Stimulated activated CD8-positive, alpha-beta memory T cell treated with anti-CD3 and anti-CD28 coated beads, Interleukin-4, amount 100 ng/mL, for 24 hours (primary cell): Measurements from ENCODE around the gene XYLT1.

Experiments
- DNase-seq: peaks from one replicate; pipeline ENCODE4 v3.0.0-alpha.2; 2020; ENCODE audit warnings: low read depth

XYLT1 gene

GRCh38 chr16:17138801-17139200 is 332.0 kb downstream of the XYLT1 start:
- DNase-seq: no peak

- DNase-seq: no peak
Measured at GRCh38 chr16:17135439-17135838, 335.3 kb downstream of the XYLT1 start.

- no peak for DNase-seq
Measured at GRCh38 chr16:17134586-17134985, 336.2 kb downstream of the XYLT1 start.

- no peak for DNase-seq
Measured at GRCh38 chr16:17133851-17134250, 336.9 kb downstream of the XYLT1 start.

- DNase-seq: no peak
Measured at GRCh38 chr16:17131351-17131750, 339.4 kb downstream of the XYLT1 start.

GRCh38 chr16:17130733-17131132 is 340.0 kb downstream of the XYLT1 start:
- no peak for DNase-seq

- no peak for DNase-seq
Measured at GRCh38 chr16:17129971-17130370, 340.8 kb downstream of the XYLT1 start.

- no peak for DNase-seq
Measured at GRCh38 chr16:17128791-17129190, 342.0 kb downstream of the XYLT1 start.

- no peak for DNase-seq
Measured at GRCh38 chr16:17126156-17126555, 344.6 kb downstream of the XYLT1 start.

GRCh38 chr16:17125671-17126070 is 345.1 kb downstream of the XYLT1 start:
- no peak for DNase-seq

GRCh38 chr16:17117906-17118577 is 352.7 kb downstream of the XYLT1 start:
- no peak for DNase-seq

- no peak for DNase-seq
Measured at GRCh38 chr16:17116595-17117322, 354.0 kb downstream of the XYLT1 start.

GRCh38 chr16:17109413-17109812 is 361.3 kb downstream of the XYLT1 start:
- no peak for DNase-seq

- no peak for DNase-seq
Measured at GRCh38 chr16:17108596-17108995, 362.2 kb downstream of the XYLT1 start.

- DNase-seq: no peak
Measured at GRCh38 chr16:17107450-17107849, 363.3 kb downstream of the XYLT1 start.

GRCh38 chr16:17106243-17106791 is 364.4 kb downstream of the XYLT1 start:
- DNase-seq: no peak

GRCh38 chr16:17105239-17105797 is 365.4 kb downstream of the XYLT1 start:
- DNase-seq: no peak

- no peak for DNase-seq
Measured at GRCh38 chr16:17104654-17105053, 366.1 kb downstream of the XYLT1 start.

GRCh38 chr16:17103216-17103615 is 367.5 kb downstream of the XYLT1 start:
- DNase-seq: no peak

GRCh38 chr16:17101646-17102045 is 369.1 kb downstream of the XYLT1 start:
- no peak for DNase-seq

GRCh38 chr16:17098685-17099084 is 372.1 kb downstream of the XYLT1 start:
- DNase-seq: no peak

GRCh38 chr16:17084130-17084529 is 386.6 kb downstream of the XYLT1 start:
- DNase-seq: no peak

GRCh38 chr16:17083628-17084027 is 387.1 kb downstream of the XYLT1 start:
- no peak for DNase-seq
